Naive B cell (primary cell): ENCODE measurements around the gene SRP68. TPM values are rescaled to one million over a fixed set of nuclear protein-coding genes. Genes with fewer than 3 reads are reported as not detected.

Source experiments
- ATAC-seq, 2 donors: fragments of 150-1000 bp; cut with Tn5 transposase; 2 replicates each; pipeline ENCODE4 v1.10.0; 2021; ENCODE audit warnings: low read depth in 2 of 2, mild to moderate bottlenecking in 2 of 2, moderate library complexity in 2 of 2
- DNase-seq: peaks from one replicate; pipeline ENCODE4 v3.0.0; 2022
- H3K27ac Mint-ChIP-seq, 6 donors: one replicate each; pipeline ENCODE4 v1.8.0; 2020 to 2022; ENCODE audit warnings: mild to moderate bottlenecking in 6 of 6, mixed read lengths in 6 of 6, moderate library complexity in 5 of 6, inconsistent platforms in 2 of 6
- H3K27me3 Mint-ChIP-seq, 3 donors: one replicate each; pipeline ENCODE4 v1.8.0; 2021 to 2022; ENCODE audit warnings: mixed read lengths in 3 of 3, mild to moderate bottlenecking in 1 of 3
- H3K36me3 Mint-ChIP-seq, 2 donors: one replicate each; pipeline ENCODE4 v1.8.0; 2020 to 2022; ENCODE audit warnings: mixed read lengths in 2 of 2, inconsistent platforms in 1 of 2, mild to moderate bottlenecking in 1 of 2
- H3K4me1 Mint-ChIP-seq, 3 donors: one replicate each; pipeline ENCODE4 v1.8.0; 2020 to 2022; ENCODE audit warnings: mixed read lengths in 3 of 3, inconsistent platforms in 1 of 3, mild to moderate bottlenecking in 1 of 3, moderate library complexity in 1 of 3
- H3K4me3 Mint-ChIP-seq, 8 donors: one replicate each; pipeline ENCODE4 v1.8.0; 2020 to 2022; ENCODE audit warnings: mild to moderate bottlenecking in 8 of 8, mixed read lengths in 8 of 8, moderate library complexity in 8 of 8, inconsistent platforms in 2 of 8
- H3K9me3 Mint-ChIP-seq, 7 donors: one replicate each; pipeline ENCODE4 v1.8.0; 2020 to 2022; ENCODE audit warnings: mixed read lengths in 7 of 7, mild to moderate bottlenecking in 5 of 7, inconsistent platforms in 2 of 7, moderate library complexity in 1 of 7
- polyA plus RNA-seq, 6 donors: library from polyadenylated mRNA; unstranded; fragments of 300-500 nt; fragmentation: Illumina TruSeq; gene quantifications; one replicate each; pipeline ENCODE4 v1.2.3, GENCODE V29; 2021; ENCODE audit warnings: low read depth in 6 of 6

The SRP68 gene
- 10 to 100 TPM; 31.4 to 68.1 (median 53.0) TPM for polyA plus RNA-seq

DNA sequence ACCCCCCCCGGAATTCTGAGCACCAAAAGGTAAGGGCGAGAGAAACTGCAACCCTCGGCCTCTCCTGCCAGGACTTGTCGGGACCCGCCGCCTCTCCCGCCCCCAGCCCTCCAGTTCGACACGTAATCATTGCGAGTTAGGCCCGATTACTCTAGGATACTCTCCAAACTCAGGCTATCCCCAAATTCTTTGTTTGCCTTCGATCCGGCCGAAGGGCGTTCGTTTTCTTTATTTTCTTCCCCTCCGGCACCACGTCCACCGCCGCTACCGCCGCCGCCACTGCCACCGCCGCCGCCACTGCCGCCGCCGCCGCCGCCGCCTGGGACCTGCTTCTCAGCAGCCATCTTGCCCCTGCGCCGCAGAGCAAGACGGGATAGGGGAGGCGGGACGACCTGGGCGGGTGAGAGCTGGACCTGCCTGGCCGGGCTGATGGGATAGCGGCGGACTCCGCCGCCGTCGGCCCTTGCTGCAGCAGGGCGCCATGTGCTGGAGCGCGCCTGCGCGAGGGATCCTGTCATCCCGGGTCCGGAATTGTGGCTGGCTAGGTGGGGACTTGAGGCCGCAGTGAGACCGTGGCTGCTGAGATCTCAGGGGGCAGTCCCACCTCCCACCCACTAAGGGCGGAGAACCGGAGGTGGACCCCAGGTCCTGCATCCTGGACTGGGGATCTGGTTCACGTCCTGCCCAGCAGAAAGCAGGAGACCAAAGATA, at the start of gene SRP68:
Gene SRP68, minus strand, starts transcription at position 370 of the 711 bp plus-strand sequence. Its CDS starts 26 bp downstream, at position 344.
- peak; percentile 75 for DNase-seq
- peak within 1 kb of the TSS; percentile 89 to 99 (median 97) for H3K27ac Mint-ChIP-seq
- H3K36me3 Mint-ChIP-seq = peaks cover 0 to 9% of the 10 kb centered on the region in 2 donors
- peaks cover 40 to 57% (median 49%) of the 10 kb centered on the region in 3 donors for H3K4me1 Mint-ChIP-seq
- peak within 1 kb of the TSS; percentile 92 to 99 (median 95) for H3K4me3 Mint-ChIP-seq
- peaks cover 0 to 2% (median 0%) of the 10 kb centered on the region in 7 donors for H3K9me3 Mint-ChIP-seq
- H3K27me3 Mint-ChIP-seq = peaks cover 29 to 33% (median 32%) of the 10 kb centered on the region in 3 donors
- ATAC-seq = peak; percentile 59 to 61

DNA sequence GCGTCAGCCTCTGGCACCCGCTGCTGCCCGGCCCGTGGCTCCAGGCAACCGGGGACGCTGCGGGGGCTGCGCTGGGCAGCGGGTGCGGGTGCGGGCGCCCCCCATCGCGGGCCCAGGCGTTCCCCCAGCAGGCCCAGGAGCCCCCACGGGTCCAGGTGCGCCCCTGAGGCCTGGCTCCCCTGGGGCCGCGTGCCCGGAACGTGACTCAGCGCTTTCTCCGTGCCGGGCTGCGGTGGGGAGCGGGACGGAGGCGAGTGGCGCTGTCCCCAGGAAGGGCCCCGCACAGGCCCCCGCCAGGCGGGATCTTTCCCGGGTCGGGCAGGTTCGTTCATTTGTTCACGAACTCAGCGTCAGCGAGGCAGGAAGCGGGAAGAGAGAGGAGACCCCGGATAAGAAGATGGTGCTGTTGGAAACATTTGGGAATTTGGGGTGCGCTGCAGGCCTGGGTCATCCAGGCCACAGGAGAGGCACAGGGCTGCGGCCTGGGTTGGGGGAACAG, 49.7 kb upstream of the SRP68 start:
- H3K27ac Mint-ChIP-seq = peak overlapping the region in 1 of 6 donors; percentile 65
- H3K4me1 Mint-ChIP-seq = peaks cover 17 to 26% (median 18%) of the 10 kb centered on the region in 3 donors
- H3K36me3 Mint-ChIP-seq = no peaks in the 10 kb centered on the region
- peaks cover 0 to 7% (median 5%) of the 10 kb centered on the region in 3 donors for H3K27me3 Mint-ChIP-seq
- H3K9me3 Mint-ChIP-seq = no peaks in the 10 kb centered on the region
- peak overlapping the region in 5 of 8 donors; percentile 57 to 88 (median 71) for H3K4me3 Mint-ChIP-seq
- DNase-seq = no peak
- peak; percentile 12 to 13 for ATAC-seq

DNA sequence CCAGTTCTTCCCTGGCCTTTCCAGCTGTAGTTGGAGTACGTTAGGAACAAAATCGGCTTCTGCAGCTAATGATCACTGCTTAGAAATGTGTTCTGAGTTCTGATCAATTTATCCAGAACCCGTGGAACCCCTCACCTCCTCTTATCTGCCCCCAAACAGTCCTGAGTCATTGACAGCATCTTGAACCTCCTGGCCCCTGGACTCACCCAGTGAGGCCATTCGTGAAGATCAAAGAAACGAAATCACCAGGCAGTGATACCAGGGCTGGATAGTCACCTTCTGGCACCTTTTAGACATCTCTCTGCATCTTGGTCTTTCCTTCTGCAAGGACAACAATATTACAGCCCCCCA, 48.3 kb upstream of the SRP68 start:
- Mint-ChIP-seq H3K27me3 (peaks cover 0 to 7% (median 5%) of the 10 kb centered on the region in 3 donors), H3K36me3 (no peaks in the 10 kb centered on the region), H3K4me1 (peaks cover 17 to 26% (median 18%) of the 10 kb centered on the region in 3 donors), H3K9me3 (no peaks in the 10 kb centered on the region), H3K4me3 (peak overlapping the region in 5 of 8 donors; percentile 31 to 68 (median 47)), H3K27ac (peak overlapping the region in 1 of 6 donors; percentile 65)
- no peak for DNase-seq
- no peak for ATAC-seq

DNA sequence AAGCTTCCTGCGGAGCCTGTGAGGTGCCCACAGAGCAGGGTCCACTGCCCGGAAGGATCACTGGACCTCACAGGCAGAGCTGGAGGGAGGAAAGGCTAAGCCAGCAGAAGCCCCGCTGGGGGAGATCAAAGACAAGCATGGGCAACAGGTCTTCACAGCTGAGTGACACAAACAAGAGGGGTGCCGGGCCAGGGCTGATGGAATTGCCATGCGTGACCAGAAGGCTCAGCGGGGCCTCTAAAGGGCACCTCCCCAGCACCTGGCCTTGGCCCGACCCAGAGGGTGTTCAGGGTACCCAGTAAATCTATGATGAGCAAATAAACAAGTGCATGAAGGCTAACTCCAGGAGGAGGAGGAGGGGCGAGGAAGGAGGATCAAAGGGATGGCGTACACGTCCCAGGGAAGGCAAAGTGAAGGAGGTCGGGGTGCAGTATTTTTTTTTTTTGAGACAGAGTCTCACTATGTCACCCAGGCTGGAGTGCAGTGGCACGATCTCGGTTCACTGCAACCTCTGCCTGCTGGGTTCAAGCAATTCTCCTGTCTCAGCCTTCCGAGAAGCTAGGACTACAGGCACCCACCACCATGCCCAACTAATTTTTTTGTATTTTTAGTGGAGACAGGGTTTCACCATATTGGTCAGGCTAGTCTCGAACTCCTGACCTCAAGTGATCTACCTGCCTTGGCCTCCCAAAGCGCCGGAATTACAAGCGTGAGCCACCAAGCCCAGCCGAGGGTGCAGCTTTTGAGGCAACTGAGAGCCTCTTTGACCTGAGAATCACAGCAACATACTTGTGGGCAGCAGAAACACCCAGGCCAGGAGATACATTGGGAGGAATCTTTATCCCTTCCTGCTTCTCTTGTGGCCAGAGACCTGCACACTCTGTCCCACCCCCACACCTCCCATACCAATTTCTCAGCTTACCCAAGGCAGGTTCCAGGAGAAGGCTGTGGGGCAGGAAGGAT, 47.4 kb upstream of the SRP68 start:
- no peaks in the 10 kb centered on the region for H3K9me3 Mint-ChIP-seq
- H3K4me3 Mint-ChIP-seq = peak overlapping the region in 2 of 8 donors; percentile 8 to 41
- H3K27me3 Mint-ChIP-seq = peaks cover 0 to 7% (median 5%) of the 10 kb centered on the region in 3 donors
- H3K36me3 Mint-ChIP-seq = no peaks in the 10 kb centered on the region
- DNase-seq (no peak), ATAC-seq (no peak)
- H3K27ac Mint-ChIP-seq = peak overlapping the region in 1 of 6 donors; percentile 37
- H3K4me1 Mint-ChIP-seq = peaks cover 17 to 26% (median 18%) of the 10 kb centered on the region in 3 donors

DNA sequence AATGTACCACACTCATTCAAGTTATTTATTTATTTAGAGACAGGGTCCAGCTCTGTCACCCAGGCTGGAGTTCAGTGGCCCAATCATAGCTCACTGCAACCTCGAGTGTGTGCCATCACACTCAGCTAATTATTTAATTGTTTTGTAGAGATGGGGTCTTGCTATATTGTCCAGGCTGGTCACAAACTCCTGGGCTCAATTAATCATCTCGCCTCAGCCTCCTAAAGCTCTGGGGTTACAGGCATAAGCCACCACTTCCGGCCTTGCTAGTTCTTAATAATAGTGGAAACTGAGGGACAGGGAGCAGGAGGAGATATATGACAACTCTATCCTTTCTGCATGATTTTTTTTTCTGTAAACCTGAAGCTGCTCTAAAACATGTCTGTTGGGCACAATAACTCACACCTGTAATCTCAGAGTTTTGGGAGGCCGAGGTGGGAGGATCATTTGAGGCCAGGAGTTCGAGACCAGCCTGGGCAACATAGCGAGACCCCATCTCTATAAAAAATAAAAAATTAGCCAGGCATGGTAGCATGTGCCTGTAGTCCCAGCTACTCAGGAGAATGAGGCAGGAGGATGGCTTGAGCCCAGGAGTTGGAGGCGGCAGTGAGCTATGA, 42.9 kb upstream of the SRP68 start:
- DNase-seq = no peak
- peaks cover 0 to 24% (median 13%) of the 10 kb centered on the region in 3 donors for H3K27me3 Mint-ChIP-seq
- no peak overlapping the region for H3K27ac Mint-ChIP-seq
- H3K4me3 Mint-ChIP-seq = no peak overlapping the region
- H3K9me3 Mint-ChIP-seq = peaks cover 0 to 8% (median 0%) of the 10 kb centered on the region in 7 donors
- H3K4me1 Mint-ChIP-seq = peaks cover 0 to 2% (median 0%) of the 10 kb centered on the region in 3 donors
- ATAC-seq = no peak
- peaks cover 0 to 6% of the 10 kb centered on the region in 2 donors for H3K36me3 Mint-ChIP-seq

DNA sequence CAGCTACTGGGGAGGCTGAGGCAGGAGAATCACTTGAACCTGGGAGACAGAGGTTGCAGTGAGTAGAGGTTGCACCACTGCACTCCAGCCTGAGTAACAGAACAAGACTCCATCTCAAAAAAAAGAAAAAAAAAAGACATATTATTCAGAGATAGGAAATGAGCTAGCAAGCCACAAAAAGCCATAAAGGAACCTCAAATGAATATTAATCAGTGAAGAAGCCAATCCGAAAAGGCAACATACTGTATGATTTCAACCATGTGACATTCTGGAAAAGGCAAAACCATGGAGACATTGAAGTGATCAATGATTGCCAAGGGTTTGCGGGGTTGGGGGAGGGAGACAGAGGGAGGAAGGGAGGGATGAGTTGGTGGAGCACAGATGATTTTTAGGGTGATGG, 39.6 kb upstream of the SRP68 start:
- no peak overlapping the region for H3K27ac Mint-ChIP-seq
- ATAC-seq (no peak), DNase-seq (no peak)
- H3K36me3 Mint-ChIP-seq = peaks cover 0 to 6% of the 10 kb centered on the region in 2 donors
- H3K4me1 Mint-ChIP-seq = no peaks in the 10 kb centered on the region
- no peak overlapping the region for H3K4me3 Mint-ChIP-seq
- H3K27me3 Mint-ChIP-seq = peaks cover 0 to 18% (median 8%) of the 10 kb centered on the region in 3 donors
- H3K9me3 Mint-ChIP-seq = peaks cover 0 to 8% (median 0%) of the 10 kb centered on the region in 7 donors

DNA sequence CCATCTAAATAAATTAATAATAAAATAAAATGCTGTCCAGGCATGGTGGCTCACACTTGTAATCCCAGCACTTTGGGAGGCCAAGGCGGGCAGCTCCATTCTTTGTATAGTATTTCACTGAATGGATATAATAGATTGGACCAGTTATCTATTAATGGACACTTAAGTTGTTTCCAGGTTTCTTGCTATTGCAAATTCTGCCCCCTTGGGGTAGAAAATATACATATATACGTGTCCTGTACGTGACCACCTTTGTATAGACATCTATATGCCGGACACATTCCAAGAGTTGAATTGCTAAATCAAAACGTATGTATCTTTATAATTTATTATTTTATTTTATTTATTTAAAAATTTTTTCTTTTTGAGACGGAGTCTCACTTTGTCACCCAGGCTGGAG, 35.2 kb upstream of the SRP68 start:
- no peak overlapping the region for H3K27ac Mint-ChIP-seq
- no peak for DNase-seq
- H3K4me3 Mint-ChIP-seq = no peak overlapping the region
- peaks cover 0 to 10% (median 0%) of the 10 kb centered on the region in 3 donors for H3K27me3 Mint-ChIP-seq
- H3K36me3 Mint-ChIP-seq = no peaks in the 10 kb centered on the region
- H3K9me3 Mint-ChIP-seq = no peaks in the 10 kb centered on the region
- no peak for ATAC-seq
- peaks cover 12 to 19% (median 17%) of the 10 kb centered on the region in 3 donors for H3K4me1 Mint-ChIP-seq

DNA sequence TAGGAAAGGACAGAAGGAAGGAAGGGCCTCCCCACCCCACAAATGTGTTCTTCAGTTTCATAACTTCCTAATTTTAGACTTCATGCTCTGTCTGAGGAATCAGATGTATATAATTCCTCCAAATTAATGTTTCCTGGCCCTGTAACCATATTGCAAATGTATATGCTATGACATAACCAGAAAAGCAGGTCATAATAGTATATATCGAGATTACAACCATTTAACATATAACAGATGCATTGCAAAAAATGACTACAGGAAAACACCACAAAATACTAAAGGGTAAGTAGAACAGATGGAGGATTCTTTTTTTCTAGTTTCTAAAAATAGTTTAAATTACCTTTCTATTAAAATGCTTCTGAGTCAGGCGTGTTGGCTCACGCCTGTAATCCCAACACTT, 34.4 kb upstream of the SRP68 start:
- Mint-ChIP-seq H3K9me3 (no peaks in the 10 kb centered on the region), H3K4me1 (peaks cover 12 to 23% (median 20%) of the 10 kb centered on the region in 3 donors), H3K4me3 (no peak overlapping the region), H3K27me3 (peaks cover 0 to 4% (median 0%) of the 10 kb centered on the region in 3 donors), H3K36me3 (peaks cover 0 to under 1% of the 10 kb centered on the region in 2 donors), H3K27ac (peak overlapping the region in 1 of 6 donors; percentile 74)
- DNase-seq = no peak
- ATAC-seq = no peak

DNA sequence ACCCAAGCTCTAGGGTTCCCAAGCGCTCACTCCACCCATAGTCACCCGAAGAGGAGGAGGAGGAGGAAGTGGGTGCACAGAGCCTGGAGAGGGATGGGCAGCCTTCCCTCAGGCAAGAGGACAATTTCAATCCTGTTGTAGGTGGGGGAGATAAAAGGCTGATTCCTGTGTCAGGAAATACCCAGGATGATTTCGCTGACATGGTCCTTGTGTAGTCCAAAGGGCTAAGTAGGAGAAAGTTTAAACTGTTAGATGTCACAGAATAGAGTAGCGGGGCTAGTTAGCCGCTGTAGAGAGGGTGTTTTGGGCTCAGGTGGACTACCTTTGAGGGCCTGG, 32.5 kb upstream of the SRP68 start:
- Mint-ChIP-seq H3K4me1 (peaks cover 12 to 35% (median 25%) of the 10 kb centered on the region in 3 donors), H3K36me3 (peaks cover 5 to 11% of the 10 kb centered on the region in 2 donors), H3K27ac (peak overlapping the region in 4 of 6 donors; percentile 68 to 96 (median 92)), H3K27me3 (no peaks in the 10 kb centered on the region), H3K9me3 (no peaks in the 10 kb centered on the region), H3K4me3 (peak overlapping the region in 7 of 8 donors; percentile 62 to 99 (median 94))
- DNase-seq (no peak), ATAC-seq (no peak)

DNA sequence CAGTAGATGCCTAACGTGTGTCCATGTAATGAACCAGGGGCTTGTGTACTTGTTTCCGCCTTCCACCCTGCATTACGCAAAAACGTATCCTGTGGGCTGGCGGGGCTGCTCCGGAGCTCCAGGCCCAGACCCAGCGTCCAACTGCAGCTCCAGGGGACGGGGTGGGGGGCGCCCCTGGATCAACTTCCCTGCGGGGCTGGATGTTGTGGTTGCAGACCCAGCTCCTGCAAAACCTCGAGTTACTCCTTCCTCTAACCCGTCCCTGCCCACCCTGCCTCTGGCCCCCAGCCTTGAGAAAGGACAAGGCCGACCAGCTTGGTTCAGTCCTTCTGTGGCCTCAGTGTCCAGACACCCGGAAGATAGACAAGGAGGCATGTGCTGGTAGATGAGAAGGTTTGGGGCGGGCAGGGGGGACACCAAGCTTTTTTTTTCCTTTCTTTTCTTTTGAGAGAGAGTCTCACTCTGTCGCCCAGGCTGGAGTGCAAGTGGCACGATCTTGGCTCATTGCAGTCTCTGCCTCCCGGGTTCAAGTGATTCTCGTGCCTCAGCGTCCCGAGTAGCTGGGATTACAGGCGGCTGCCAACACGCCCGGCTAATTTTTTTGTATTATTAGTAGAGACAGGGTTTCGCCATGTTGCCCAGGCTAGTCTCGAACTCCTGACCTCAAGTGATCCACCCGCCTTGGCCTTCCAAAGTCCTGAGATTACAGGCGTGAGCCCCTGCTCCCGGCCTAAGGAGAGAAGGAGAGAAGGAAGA, 32.0 kb upstream of the SRP68 start:
- H3K36me3 Mint-ChIP-seq = peaks cover 7 to 13% of the 10 kb centered on the region in 2 donors
- peak overlapping the region; percentile 68 to 97 (median 94) for H3K27ac Mint-ChIP-seq
- H3K4me3 Mint-ChIP-seq = peak overlapping the region; percentile 87 to 99 (median 96)
- DNase-seq (no peak), ATAC-seq (no peak)
- H3K9me3 Mint-ChIP-seq = no peaks in the 10 kb centered on the region
- peaks cover 12 to 37% (median 26%) of the 10 kb centered on the region in 3 donors for H3K4me1 Mint-ChIP-seq
- no peaks in the 10 kb centered on the region for H3K27me3 Mint-ChIP-seq

DNA sequence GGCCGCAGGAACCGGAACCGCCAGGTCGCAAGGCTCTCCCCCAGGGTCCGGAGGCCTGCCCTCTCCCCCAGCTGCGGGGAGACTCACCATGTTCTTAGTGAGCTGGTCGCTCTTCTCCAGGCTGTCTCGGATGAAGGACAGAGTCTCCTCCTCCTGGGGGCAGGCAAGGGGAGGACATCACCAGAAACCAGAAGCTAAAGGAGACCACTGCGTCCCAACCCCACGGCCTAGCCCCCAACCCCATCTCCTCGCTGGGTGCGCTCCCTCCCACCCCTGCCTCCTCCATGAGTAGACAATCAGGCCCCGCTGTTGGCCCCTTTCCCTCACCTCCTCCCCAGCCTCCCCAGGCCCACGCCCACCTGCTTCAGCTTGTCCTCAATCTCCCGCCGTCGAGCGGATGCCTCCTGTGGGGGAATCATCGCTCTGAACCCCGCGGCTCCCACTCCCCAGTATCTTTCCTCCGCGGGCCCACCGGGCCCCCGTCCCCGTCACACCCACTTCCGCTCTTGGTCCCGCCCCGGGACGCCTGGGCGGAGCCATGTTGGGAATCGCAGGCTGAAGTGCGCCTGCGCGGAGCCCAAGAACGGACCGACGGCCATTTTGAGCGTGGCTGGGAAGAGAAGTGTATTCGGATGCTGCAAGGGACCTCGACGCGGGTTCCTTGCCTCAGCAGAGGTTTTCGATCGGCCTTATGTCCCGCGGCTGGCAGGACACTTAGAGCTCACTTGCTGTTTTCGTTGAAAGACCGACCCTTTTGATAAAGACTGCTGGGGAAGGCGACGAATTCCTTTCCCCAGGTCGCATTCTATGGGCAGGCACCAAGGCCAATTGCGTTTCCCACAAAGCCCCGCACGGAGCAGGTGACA, 31.2 kb upstream of the SRP68 start, which contains the start of gene EXOC7:
Gene EXOC7, minus strand, starts transcription at position 514 of the 866 bp plus-strand sequence. Its CDS starts 95 bp downstream, at position 419.
- no peaks in the 10 kb centered on the region for H3K27me3 Mint-ChIP-seq
- DNase-seq (peak; percentile 92), ATAC-seq (peak; percentile 91 to 92)
- H3K9me3 Mint-ChIP-seq = no peaks in the 10 kb centered on the region
- peak within 1 kb of the TSS; percentile 87 to 99 (median 96) for H3K4me3 Mint-ChIP-seq
- peaks cover 12 to 37% (median 28%) of the 10 kb centered on the region in 3 donors for H3K4me1 Mint-ChIP-seq
- H3K36me3 Mint-ChIP-seq = peaks cover 7 to 13% of the 10 kb centered on the region in 2 donors
- H3K27ac Mint-ChIP-seq = peak within 1 kb of the TSS; percentile 93 to 99 (median 96)
